HCT116 (cell line): ENCODE results near the gene CHKA. TPM values are rescaled to one million over a fixed set of nuclear protein-coding genes. Genes with fewer than 3 reads are reported as not detected.

Source experiments
- ATAC-seq: fragments of 200-7000 bp; cut with Tn5 transposase; 2 replicates; pipeline ENCODE4 v1.9.1; 2020; ENCODE audit warnings: mild to moderate bottlenecking, moderate library complexity
- BruUV-seq: library from RNA; stranded (reverse); fragments of 400-500 nt; replicated peaks from 2 replicates; lab custom pipeline; 2021; lab: Mats Ljungman, UMichigan
- CTCF ChIA-PET: fragments of 300-600 bp; sonication (Branson Sonifier 250); formaldehyde crosslinking; loops from one replicate; lab custom pipeline; 2021; ENCODE audit warnings: antibody characterized with exemption; lab: Charles Lee
- POLR2A ChIA-PET: fragments of 300-600, 350-600 bp; sonication (Branson Sonifier 250); formaldehyde crosslinking; loops from one replicate; lab custom pipeline; 2021; ENCODE audit warnings: antibody characterized with exemption; lab: Charles Lee
- RAD21 ChIA-PET, 2 experiments: fragments of 300-600 bp; sonication (Branson Sonifier 250); formaldehyde crosslinking; loops; one replicate each; lab custom pipeline; 2023; ENCODE audit warnings: low total read pairs in 2 of 2; ENCODE audit not compliant: uncharacterized antibody in 2 of 2, unreplicated experiment in 2 of 2, low non-redundant PET in 1 of 2; lab: Charles Lee
- DNase-seq: peaks from one replicate; pipeline ENCODE4 v3.0.0-alpha.2; 2010; ENCODE audit warnings: low read depth, low spot score
- H2AFZ ChIP-seq: fragments of 200-600 bp; shearing (Covaris generic), sonication (generic); 2 replicates; pipeline ENCODE4 v1.6.1; 2017; ENCODE audit warnings: low read depth, mixed run types, mixed read lengths, antibody characterized with exemption, low read length; ENCODE audit not compliant: poor library complexity, severe bottlenecking
- H3K27ac ChIP-seq: 2 replicates; pipeline ENCODE4 v1.5.1; 2012; ENCODE audit warnings: low read depth, low read length
- H3K27me3 ChIP-seq: fragments of 200-600 bp; sonication (generic); 2 replicates; pipeline ENCODE4 v1.6.1; 2016; ENCODE audit warnings: mixed run types, low read length, mixed read lengths; ENCODE audit not compliant: insufficient read depth
- H3K36me3 ChIP-seq, 2 experiments: fragments of 200-500 bp in 1 of 2; fragments of 200-600 bp in 1 of 2; sonication (Bioruptor generic) in 1 of 2; sonication (generic) in 1 of 2; 2 replicates each; pipeline versions ENCODE4 v1.5.1 to v1.6.1; 2014 to 2016; ENCODE audit warnings: low read length in 2 of 2, inconsistent platforms in 1 of 2, mixed read lengths in 1 of 2, mixed run types in 1 of 2; ENCODE audit not compliant: insufficient read depth in 2 of 2, control insufficient read depth in 1 of 2
- H3K4me1 ChIP-seq, 2 experiments: fragments of 200-600 bp in 1 of 2; sonication (generic) in 1 of 2; 2 replicates each; pipeline versions ENCODE4 v1.5.1 to v1.6.1; 2012 to 2017; ENCODE audit warnings: low read length in 2 of 2, inconsistent platforms in 1 of 2, mild to moderate bottlenecking in 1 of 2, mixed read lengths in 1 of 2, mixed run types in 1 of 2, moderate library complexity in 1 of 2; ENCODE audit not compliant: insufficient read depth in 2 of 2, control insufficient read depth in 1 of 2
- H3K4me2 ChIP-seq: fragments of 200-600 bp; sonication (generic); 2 replicates; pipeline ENCODE4 v1.6.1; 2017; ENCODE audit warnings: mixed run types, low read length, mixed read lengths
- H3K4me3 ChIP-seq, 2 experiments: fragments of 200-600 bp in 1 of 2; sonication (generic) in 1 of 2; replicated peaks in 1 of 2; 2 replicates each; pipeline ENCODE4 v1.5.1; 2011 to 2016; ENCODE audit warnings: low read length in 2 of 2, control low read depth in 1 of 2, low read depth in 1 of 2, mild to moderate bottlenecking in 1 of 2, mixed read lengths in 1 of 2, mixed run types in 1 of 2
- H3K79me2 ChIP-seq: fragments of 200-600 bp; sonication (generic); 2 replicates; pipeline ENCODE4 v1.6.1; 2017; ENCODE audit warnings: mild to moderate bottlenecking, mixed run types, low read length, moderate library complexity, mixed read lengths; ENCODE audit not compliant: insufficient read depth
- H3K9ac ChIP-seq: fragments of 200-600 bp; sonication (generic); 2 replicates; pipeline ENCODE4 v1.6.1; 2016; ENCODE audit warnings: low read length, mixed read lengths
- H3K9me2 ChIP-seq: fragments of 200-600 bp; sonication (generic), shearing (Covaris generic); 2 replicates; pipeline ENCODE4 v1.6.1; 2017; ENCODE audit warnings: mixed run types, mild to moderate bottlenecking, moderate library complexity; ENCODE audit not compliant: insufficient read depth
- H3K9me3 ChIP-seq, 2 experiments: fragments of 200-500 bp in 1 of 2; fragments of 200-600 bp in 1 of 2; sonication (Bioruptor generic) in 1 of 2; sonication (generic) in 1 of 2; 2 replicates each; pipeline ENCODE4 v1.6.1; 2014 to 2017; ENCODE audit warnings: low read length in 2 of 2, mixed read lengths in 2 of 2, inconsistent platforms in 1 of 2, low read depth in 1 of 2, mild to moderate bottlenecking in 1 of 2, mixed run types in 1 of 2, moderate library complexity in 1 of 2; ENCODE audit not compliant: control insufficient read depth in 1 of 2, insufficient read depth in 1 of 2
- H4K20me1 ChIP-seq: fragments of 200-600 bp; sonication (generic), shearing (Covaris generic); 2 replicates; pipeline ENCODE4 v1.6.1; 2017; ENCODE audit warnings: mixed run types, mild to moderate bottlenecking, moderate library complexity; ENCODE audit not compliant: insufficient read depth
- EGR1 ChIP-seq: IDR thresholded peaks from 2 replicates; pipeline ENCODE4 v1.6.1; 2012; ENCODE audit warnings: low read depth
- JUND ChIP-seq: IDR thresholded peaks from 2 replicates; pipeline ENCODE4 v1.6.1; 2012
- MAX ChIP-seq: IDR thresholded peaks from 2 replicates; pipeline ENCODE4 v1.6.1; 2012
- POLR2A ChIP-seq: IDR thresholded peaks from 2 replicates; pipeline ENCODE4 v1.7.0; 2011; ENCODE audit warnings: borderline replicate concordance; ENCODE audit not compliant: insufficient read depth, insufficient read length; ENCODE audit errors: extremely low read depth
- POLR2AphosphoS5 ChIP-seq: IDR thresholded peaks from 2 replicates; pipeline ENCODE4 v1.6.1; 2011; ENCODE audit warnings: mild to moderate bottlenecking, low read depth, low read length, moderate library complexity
- RAD21 ChIP-seq: IDR thresholded peaks from 2 replicates; pipeline ENCODE4 v1.6.1; 2012; ENCODE audit warnings: low read depth, mild to moderate bottlenecking
- REST ChIP-seq: IDR thresholded peaks from 2 replicates; pipeline ENCODE4 v1.6.1; 2012; ENCODE audit warnings: low read depth
- SP1 ChIP-seq: IDR thresholded peaks from 2 replicates; pipeline ENCODE4 v1.6.1; 2012; ENCODE audit warnings: low read depth
- SRF ChIP-seq: IDR thresholded peaks from 2 replicates; pipeline ENCODE4 v1.6.1; 2012; ENCODE audit warnings: low read depth
- ZFX ChIP-seq: fragments of 450-650 bp; IDR thresholded peaks from 2 replicates; pipeline ENCODE4 v1.6.1; 2017
- intact Hi-C: fragments of 100-400 bp; cut with micrococcal nuclease; formaldehyde crosslinking; loops from 2 replicates; pipeline ENCODE4 v1.10.0; 2022
- total RNA-seq: library from RNA; stranded (reverse); gene quantifications from one replicate; pipeline ENCODE4 v1.2.1, GENCODE V29; 2021; ENCODE audit not compliant: unreplicated experiment

The CHKA gene
- total RNA-seq, 1 experiment from 2014 or later, result 33.1 TPM

- POLR2A ChIA-PET, result no interaction called here
- Histone ChIP-seq H3K9me2 (no peaks in the 10 kb centered on the region), H3K36me3 (no peaks in the 10 kb centered on the region), H3K4me2 (no peak overlapping the region), H3K27ac (no peak overlapping the region), H4K20me1 (no peaks in the 10 kb centered on the region; the same call in 1 of the 2 replicates), H3K4me1 (no peaks in the 10 kb centered on the region), H3K4me3 (no peak overlapping the region), H2AFZ (no peak overlapping the region), H3K9me3 (no peaks in the 10 kb centered on the region), H3K9ac (no peak overlapping the region), H3K79me2 (peaks cover 93% of the 10 kb centered on the region), H3K27me3 (no peaks in the 10 kb centered on the region)
- BruUV-seq, result no TSS peak
- RAD21 ChIA-PET, result no interaction called here
- TF ChIP-seq MAX (no peak), REST (no peak), SP1 (no peak), JUND (no peak), ZFX (no peak), RAD21 (no peak), POLR2AphosphoS5 (no peak), SRF (no peak), EGR1 (no peak), POLR2A (no peak)
- ATAC-seq, result no peak
- intact Hi-C loops, result no loop called here
- no peak for DNase-seq
- CTCF ChIA-PET, result no interaction called here
These were observed 13.5 kb downstream of the CHKA start for GRCh38 chr11:68107689-68108088.
